Urothelium cell line (cell line): ENCODE measurements around the gene ELFN2.

ENCODE experiments used
- DNase-seq: peaks from one replicate; pipeline ENCODE4 v3.0.0; 2011; ENCODE audit warnings: low spot score, mixed read lengths
- FAIRE-seq: peaks from 2 replicates; lab custom pipeline; 2011; peaks lifted over from hg19 to GRCh38; lab: Jason Lieb, UNC

The ELFN2 gene

DNA sequence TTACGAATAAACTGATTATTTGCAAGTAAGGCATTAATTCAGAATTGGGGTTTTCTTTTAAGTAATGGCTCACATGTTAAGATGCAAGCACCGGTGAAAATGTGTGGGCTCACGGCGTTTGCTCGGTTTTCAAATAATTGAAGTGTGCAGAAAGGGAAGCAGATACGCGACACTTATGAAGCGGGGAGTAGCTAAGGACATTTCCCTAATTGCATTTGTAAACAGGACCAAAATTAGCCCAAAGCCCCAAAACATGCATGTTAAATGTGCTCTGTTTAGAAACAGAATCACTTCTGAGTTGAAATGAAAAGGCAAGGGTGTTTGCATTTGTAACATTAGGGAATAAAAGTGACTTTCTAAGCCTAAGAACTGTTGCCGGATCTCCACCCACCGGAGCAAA lies 61.3 kb downstream of the ELFN2 start:
- FAIRE-seq: no peak
- no peak for DNase-seq

DNA sequence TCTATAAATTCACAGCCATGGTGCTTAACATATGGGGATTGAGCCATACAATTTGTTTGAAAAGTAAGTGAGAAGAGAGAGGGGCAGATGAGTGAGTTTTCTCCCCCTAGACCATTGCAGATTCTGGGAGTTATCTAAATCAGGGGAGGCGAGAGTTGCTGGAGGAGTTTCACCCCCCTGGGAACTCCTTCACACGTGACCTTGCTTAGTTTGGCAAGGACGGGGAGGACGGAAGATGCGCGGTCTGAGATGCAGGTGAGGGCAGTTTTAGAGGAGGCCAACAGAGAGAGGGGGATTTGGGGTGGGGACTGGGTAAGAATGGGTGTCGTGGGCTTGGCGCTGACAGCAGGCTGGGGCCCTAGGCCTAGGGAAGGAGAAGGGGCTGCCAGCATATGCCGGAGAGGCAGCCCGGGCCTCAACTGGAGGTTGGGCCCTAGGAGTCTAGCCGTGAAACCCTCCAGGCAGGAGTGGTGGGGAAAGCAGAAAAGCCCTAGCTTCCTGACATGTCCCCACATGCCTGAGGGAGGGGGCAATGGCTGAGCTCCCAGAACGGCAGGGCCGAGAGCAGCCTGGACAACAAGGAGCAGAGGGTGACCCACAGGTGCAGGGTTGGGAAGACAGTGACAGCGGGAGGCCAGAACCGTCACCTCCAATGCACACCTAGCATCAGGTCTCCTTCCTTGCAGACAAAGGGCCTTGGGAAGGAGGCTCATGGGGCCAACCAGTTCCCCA lies 63.9 kb downstream of the ELFN2 start:
- DNase-seq: no peak
- FAIRE-seq: no peak

DNA sequence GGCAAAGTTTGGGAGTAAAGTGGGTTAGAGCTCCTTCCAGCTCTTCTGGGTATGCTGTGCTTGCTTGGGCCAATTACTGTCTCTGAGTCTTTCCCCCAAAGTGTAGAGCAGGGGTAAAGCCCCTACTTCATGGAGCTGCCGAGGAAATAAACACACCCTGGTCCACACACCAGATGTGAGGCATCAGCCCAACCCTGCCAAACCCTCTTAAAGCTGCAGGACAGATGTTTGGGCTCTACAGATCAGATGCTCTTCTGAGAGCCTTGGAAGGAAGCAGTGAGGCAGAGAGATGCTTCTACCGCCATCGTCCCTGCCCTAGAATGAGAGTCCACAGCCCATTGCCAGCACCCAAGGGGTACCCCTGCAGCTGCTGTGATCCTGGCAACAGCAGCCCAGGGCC lies 64.7 kb downstream of the ELFN2 start:
- no peak for DNase-seq
- FAIRE-seq: no peak

DNA sequence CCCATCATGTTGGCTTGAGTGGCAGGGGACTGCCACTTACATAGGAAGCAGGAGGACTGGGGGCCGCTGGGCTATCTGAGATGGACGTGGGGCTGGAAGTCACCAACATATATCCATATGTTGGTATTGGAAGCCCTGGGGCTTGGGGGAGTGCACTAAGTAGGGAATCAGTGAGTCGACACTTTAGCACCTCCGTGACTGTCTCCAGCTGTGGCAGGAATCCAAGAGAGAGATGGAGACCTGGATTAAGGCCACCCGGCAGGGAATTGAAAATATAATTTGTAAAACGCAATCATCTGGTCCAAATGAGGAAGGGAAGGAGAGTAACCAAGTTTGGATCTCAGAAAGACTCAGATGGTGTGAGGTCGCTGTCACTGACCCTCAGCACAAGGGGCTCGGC lies 68.4 kb downstream of the ELFN2 start:
- FAIRE-seq (no peak), DNase-seq (no peak)

DNA sequence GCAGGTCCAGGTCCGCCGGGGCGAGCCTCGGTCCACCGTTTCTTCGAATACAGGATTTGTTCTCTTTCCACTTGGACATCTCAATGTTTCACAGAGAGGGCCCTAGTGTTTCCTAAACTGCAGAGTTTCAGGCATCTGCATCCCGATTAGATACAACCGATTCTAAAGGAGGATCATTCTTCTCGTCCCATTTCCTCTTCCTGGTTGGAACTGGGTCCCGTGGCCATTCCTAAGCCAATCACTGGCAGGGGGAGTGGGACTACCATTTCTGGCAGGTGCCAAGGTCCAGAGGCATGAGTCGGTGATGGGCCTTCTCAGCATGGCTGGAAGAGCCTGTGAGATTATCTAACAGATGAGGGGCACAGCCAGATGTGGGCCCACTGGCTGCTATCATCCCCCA lies 68.9 kb downstream of the ELFN2 start:
- FAIRE-seq: peak; percentile 35
- no peak for DNase-seq

DNA sequence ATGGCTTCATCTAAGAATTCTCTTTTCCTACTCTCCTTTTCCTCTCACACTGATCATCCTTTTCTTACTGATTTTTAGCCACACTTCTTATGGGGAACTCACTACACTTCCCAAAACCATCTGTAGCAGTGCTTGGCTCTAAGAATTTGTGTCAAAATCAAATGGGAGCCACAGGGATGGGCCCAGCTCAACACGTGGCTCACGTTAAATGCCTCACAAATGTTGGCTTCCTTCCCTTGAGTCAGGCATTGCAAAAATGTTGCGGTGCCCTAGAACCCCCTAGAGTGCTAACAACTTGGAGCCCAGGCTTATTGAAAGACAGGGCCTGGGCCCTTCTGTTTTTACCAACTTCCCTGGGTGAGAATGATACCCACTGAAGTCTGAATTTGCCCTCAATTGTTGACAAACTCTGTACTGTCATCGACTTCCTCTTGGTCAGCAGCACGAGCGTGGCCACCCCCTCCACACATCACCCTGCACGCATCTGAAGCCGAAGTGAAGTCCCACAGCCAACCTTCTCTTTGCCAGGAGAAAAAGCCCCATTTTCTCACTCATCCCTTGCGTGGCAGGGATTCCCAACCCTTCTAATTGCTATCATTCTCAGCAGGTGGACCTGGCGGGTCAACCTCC lies 69.7 kb downstream of the ELFN2 start:
- peak; percentile 82 for FAIRE-seq

DNA sequence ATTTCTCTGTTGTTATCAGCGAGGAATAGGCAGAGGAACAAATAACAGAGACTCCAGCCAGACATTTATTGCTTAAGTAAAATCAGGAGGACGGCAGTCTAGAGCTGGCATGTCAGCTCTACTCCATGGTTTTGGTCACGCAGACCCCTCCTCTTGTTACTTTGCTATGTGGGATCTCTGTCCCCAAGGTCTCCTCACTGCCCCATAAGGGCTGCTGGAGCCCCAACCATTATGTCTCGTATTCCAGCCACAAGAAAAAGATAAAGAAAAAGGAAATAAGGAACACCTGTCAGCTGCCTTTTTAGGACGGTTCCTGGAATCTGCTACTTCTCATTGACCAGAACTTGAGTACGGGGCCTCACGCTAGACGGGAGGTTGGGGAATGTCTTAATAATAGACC lies 70.4 kb downstream of the ELFN2 start:
- DNase-seq (no peak), FAIRE-seq (no peak)

More for the DNA sequence above, 69.7 kb downstream of the ELFN2 start:
- DNase-seq: no peak

DNA sequence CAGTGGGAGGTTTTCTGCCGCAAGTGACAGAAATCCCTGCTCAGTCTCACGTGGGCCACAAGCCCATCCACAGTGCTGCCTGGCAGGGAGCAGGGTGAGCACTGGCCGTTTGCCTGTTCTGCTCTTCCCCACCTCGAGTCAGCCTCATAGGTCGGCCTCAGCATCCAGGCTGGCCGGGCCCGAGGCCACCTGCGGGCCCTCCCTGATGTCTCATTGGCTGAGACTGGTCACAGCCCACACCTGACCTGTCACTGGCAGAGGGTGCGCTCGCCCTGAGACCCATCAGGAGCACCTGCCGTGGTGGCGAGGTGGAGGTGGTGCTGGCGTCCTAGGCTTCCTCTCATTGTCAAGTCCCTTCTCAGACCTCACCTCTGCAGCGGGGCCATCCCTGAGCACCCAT lies 72.1 kb downstream of the ELFN2 start:
- FAIRE-seq: peak; percentile 85
- no peak for DNase-seq

DNA sequence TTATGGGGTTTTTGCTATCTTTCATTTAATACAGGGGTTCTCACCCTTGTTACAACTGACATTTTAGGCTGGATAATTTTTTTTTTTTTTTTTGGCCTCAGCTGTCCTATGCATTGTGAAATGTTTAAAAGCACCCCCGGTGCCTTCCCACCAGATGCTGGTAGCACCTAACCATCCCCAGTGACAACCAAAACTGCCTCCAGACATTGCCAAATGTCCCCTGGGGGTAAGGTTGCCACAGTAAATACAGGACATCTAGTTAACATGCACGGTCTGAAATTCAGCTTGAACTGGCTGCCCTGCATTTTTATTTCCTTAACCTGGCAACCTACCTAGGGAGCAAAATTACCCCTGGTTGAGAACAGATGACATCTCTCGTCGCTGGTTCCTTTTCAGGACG lies 72.6 kb downstream of the ELFN2 start:
- DNase-seq (no peak), FAIRE-seq (no peak)

DNA sequence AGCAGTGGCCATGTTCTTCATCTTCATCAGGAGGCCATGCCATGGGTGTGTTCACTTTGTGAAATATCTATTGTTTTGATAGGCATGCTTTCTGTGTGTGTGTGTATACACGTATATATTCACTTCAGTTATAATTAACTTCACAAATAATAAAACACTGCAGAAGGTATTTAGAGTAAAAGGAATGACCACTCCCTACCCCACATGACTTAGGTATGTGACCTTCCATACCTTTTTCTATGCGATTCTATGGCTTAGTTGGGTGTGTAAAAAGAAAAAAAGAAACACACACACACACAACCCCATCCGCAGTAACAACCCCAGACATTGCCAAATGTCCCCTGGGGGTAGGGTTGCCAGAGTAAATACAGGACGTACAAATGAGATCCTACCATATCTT lies 73.0 kb downstream of the ELFN2 start:
- DNase-seq (no peak), FAIRE-seq (peak; percentile 44)

DNA sequence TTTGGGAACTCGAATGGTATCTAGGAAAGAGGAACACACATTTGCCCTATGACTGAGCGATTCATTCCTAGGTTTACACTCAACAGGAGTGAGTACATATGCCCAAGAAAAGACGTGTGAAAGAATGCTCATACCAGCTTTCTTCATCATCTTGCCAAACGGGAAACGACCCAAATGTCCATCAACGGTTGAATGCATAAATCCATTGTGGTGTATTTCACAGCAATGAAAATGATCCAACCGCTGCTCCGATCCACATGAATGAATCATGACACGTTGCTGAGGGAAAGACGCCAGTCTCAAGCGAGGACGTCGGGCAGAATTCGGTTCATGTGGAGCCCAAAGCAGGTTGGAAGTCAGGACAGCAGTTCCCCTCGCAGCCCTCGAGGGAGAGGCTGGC lies 73.4 kb downstream of the ELFN2 start:
- DNase-seq (peak; percentile 66), FAIRE-seq (peak; percentile 85)

DNA sequence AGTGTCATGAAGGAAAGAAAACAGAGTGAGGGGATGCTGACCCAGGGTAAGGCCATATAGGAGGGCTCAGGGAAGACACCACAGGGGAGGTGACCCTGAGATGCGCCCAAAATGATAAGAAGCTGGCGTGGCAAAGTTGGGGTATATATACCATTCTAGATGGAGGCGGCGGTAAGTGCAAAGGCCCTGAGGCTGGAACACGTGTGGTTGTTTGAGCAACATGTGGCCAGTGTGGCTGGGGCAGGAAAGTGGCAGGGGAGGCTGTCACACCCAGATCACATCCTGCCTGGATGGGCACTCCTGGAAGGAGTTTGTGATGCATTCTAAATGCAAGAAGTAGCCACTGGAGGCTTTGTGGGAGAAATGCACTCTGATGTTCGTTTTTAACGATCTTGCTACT lies 74.8 kb downstream of the ELFN2 start:
- DNase-seq (no peak), FAIRE-seq (peak; percentile 9)

DNA sequence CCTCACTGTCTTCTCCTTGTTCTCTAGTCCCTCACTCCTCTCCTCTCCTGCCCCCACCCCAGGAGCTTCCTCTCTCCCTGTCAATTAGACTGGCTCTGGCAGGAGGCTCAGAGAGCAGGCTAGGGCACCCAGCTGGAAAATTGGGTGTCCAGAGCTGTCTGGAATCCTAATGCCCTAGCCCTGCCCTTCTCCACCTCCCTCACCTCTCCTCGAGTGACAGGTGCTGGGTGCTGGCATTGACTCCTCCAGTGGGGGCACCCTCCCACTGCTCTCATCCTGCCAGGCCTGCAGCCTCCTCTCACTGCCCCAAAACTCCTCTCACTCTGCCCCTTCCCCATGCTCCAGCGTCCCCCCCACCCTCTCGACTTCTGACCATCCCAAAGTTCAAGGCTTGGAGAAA lies 76.0 kb downstream of the ELFN2 start:
- DNase-seq (no peak), FAIRE-seq (no peak)

DNA sequence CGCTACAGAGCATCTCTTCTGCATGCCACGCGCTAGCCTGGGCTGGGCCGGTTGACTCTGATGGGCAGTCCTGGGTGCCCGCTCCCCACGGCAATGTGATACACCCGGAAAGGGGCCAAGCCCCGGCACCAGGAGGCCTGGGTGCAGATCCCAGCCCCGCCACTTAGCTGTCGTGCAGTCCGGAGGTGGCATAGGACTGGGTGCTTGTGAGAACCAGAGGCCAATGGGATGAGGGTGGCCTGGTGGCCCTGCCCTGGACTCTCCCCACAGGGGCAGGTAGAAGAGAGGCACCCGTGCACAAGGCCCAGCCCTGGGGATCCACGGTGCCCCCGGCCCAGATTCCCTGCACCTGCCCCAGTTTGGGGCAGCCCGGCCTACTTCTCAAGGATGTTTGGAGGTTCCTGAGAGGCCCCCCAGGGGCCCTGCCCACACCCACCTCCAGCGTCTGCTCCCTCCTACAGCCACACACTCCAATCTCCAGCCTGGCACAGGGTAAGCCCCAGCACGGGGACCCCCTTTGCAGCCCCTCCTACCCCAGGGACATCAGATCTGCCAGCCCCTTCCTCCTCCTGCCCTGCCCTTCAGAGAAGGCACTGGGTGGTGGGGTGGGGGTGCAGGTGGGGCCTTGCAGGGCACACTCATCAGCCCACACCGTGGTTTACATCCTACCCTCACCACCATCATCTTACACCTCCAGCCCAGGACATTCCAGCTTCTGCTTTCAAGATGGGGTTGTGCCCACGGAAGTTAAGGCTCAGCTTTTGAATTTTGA lies 78.0 kb downstream of the ELFN2 start:
- FAIRE-seq: no peak
- no peak for DNase-seq

DNA sequence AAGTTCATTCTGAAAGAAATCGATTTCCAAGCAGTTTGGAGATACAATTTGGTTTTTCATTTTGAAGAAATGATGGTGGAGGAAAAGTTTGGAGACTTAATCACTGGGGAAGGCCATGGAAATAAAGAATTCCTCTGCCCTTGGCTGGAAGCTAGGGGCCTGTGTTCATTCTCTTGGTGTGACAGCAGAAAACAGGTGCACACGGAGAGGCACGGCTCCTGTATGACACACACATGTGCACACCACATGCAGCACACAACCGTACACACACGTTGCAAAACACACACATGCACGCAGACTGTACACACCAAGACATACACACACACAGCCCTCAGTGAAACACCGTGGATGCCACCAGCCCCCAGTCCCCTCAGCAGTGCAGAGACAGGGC lies 80.8 kb downstream of the ELFN2 start:
- no peak for DNase-seq
- FAIRE-seq: peak; percentile 91

DNA sequence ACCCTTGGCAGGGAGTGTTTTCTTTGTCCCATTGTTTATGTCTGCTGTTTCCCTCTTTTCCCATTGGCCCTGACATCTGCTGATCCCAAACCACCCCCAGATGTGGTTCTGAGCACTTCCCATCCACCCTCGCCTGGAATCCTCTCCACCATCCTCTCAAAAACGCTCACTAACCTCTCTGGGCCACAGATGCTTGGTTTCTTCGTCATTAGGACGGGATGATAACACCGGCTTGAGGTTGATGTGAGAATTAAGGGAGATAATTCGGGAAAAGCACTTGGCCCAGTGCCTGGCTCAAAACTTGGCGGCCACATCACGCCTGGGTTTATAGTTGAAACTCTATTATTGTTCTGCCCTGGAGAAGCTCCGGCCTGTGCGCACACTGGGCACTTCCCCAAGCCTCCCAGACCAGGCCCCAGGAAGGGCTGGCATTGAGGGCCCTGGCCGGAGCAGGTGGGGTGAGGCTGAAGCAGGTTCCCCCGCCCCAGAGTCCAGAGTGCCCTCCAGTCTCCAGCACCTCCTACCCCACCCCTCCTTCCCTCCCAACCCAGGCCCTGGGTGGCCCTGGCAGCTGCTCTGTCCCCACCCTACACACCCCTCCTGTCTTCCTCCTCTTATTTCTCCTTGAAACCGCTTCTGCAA lies 81.3 kb downstream of the ELFN2 start:
- FAIRE-seq: peak; percentile 91
- DNase-seq: peak; percentile 87

DNA sequence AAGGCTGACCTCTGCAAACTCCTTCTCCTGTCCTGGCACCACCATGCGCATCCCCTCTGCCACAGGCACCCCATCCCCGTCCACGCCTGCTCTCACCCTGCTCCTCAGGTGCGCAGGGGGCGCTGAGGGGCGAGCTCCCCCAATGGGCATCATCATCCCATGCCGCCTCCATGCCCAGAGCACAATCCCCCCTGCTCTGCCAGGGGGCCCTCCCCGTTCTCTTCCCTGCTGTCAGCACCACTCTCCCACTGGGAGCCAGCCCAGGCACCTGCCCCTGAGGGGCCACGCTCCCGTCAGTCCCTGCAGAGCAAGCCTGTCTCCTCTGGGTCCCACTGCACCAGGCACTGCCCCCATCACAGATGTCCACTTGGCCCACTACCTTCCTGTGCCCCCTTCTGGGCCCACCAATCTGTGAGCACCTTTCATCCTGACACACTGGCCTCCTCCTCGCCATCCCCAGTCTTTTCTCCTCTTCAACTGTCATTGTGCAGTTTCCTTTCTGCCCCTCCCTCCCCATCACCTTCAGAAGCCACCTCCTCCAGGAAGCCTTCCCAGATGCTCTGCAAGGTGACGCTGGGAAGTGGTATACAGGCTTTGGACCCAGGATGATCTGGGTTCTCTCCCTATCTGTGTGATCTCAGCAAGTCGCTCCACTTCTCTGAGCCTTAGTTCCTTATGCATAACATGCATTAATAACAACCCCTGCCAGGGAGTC lies 82.4 kb downstream of the ELFN2 start:
- no peak for DNase-seq
- peak; percentile 68 for FAIRE-seq

DNA sequence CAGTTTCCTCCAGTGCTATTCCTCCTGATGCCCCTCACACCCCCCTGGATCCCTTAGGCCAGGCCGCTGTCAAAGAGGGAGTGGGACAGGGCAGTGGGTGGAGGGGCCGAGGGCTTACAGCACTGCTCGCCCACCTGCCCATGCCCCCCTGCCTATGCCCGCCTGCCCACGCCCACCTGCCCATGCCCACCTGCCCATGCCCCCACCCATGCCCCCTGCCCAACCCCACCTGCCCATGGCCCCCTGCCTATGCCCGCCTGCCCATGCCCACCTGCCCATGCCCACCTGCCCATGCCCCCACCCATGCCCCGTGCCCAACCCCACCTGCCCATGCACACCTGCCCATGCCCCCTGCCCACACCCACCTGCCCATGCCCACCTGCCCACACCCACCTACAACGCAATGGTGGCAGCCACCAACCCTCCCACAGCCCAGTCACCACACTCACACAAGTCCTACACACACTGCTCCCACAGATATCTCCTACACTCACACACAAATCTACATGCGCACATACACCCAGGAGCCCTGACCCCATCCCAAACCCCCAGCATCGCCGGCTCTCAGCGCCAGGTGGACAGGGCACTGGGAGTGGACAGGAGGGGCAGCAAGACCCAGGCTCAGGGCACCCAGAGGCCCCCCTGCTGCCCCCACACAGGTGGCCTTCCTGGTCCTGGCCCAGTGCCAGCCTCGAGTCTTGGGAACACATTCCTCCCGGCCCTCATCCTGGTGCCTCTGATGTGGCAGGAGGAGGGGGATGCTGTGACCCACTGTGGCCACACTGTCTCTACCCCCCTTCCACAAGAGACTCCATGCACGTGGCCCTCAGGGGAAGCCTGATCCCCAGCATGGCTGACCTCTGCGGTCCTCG lies 83.2 kb downstream of the ELFN2 start:
- FAIRE-seq: peak; percentile 97
- peak; percentile 52 for DNase-seq

DNA sequence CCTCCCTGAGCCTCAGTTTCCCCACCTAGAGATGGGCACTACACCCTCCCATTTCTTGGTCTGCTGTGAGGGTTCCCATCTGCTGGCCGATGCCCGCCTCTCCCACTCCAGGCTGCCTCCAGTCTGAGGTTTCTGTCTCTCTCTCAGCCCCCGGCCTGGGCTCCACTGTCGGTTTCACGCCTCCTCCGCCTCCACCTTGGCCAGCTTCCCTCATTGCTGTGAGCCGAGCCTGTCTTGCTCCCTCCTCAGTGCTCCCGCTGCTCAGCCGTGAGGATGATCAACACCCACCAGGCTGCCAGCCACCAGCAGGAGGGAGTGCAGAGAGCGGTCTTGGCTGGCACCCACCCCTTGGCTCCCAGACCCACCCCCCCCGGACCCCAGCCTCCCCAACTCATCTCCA lies 83.9 kb downstream of the ELFN2 start:
- FAIRE-seq: no peak
- no peak for DNase-seq

DNA sequence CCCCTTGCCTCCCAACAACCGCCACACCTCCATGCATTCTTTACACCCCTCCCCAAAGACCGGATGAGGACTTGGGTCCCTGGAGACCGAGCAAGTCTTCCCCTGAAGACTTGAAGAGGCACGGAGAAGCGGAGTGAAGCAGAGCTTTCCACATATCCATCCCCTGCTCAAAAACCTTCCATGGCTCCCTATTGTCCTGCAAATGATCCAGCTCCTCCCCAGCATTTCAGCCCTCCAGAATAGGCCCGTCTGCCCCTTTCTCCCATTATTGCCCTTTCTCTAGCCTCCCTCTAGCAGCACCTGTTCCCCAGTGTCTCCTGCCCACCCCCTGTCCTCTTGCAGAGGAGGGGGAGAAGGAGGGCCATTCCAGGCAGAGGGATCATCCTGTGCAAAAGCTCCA lies 85.2 kb downstream of the ELFN2 start:
- no peak for DNase-seq
- FAIRE-seq: no peak
